GM19324 (cell line): Measurements from ENCODE around the gene PPP5C.
"Not testable (repeated sequence)": the region's sequence is repeated elsewhere in the genome, so short reads cannot be mapped to it uniquely, and the experiment has no call there.

Experiments used
- ATAC-seq: cut with Tn5 transposase; IDR thresholded peaks from one replicate; pipeline ENCODE4 v1.9.1; 2021; ENCODE audit warnings: mild to moderate bottlenecking, moderate library complexity; ENCODE audit not compliant: unreplicated experiment, low FRiP score

Gene PPP5C

GRCh38 chr19:46361915-46362314 is 15.0 kb downstream of the PPP5C start:
- ATAC-seq = no peak

DNA sequence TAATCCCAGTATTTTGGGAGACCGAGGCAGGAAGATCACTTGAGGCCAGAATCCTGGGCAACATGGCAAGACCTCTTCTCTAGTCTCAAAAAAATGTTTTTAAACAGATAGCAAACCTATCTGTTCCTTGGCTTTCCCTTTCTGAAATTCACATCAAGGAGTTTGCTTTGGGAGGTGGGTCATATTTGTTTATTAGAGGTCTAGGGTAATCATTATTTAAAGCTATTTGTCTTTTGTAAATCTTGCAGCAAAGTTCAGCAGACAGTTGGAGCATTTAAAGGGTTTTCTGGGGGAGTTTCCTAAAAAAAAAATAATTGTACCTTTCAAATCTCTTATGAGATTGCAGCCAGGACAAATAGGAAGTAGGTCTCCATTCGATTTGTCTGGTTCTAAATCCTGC is 17.5 kb downstream of the PPP5C start:
- no peak for ATAC-seq

DNA sequence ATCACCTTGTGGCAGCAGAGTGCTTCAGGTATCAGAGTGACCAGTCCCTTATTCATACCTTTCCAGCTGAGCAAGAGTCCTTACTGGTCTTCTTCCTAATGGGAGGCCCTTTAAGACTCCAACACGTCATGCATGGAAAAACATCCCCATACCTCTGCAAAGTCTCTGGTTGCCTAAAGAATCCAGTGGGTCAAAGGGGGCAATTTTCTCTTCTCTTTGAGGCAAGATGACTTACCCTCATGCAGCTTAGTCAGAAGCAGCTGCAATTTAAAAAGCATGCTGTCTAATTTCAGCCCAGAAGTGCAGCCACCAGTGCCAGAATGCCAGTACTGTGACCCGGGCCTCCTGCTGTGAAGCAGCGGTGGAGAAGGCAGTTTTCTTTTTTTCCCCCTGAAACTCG is 18.7 kb downstream of the PPP5C start:
- ATAC-seq = no peak

DNA sequence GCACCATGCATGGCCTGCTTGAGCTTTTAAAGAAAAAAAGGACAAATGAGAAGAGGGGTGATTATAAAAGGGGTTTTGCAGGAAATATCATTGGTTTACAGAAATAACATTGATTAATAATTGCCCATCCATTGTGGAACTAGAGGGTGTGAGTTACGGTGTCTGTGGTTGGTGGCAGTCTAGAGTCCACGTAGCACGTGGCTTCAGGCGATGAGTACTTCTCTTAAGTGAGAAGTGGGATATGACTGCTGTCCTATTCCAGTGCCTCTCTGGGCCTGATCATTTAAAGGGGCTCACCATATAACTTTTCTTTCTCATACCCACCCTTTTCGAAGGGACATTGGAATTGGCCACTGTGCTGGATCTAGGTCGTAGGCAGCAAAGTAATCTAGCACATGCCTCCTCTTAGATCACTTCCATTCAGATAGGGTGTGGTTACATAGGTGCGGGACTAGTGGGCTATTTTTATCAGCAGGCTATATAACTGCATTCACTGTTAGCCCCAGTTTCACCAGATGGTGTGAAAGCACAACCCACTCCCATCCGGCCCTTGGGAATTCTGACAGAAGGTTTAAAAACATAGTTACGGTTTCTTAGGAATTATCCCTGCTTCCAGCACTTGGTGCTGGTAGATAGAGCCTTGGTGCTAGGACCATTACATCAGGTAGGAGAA is 19.9 kb downstream of the PPP5C start:
- ATAC-seq = no peak

GRCh38 chr19:46367426-46367825 is 20.5 kb downstream of the PPP5C start:
- no peak for ATAC-seq

DNA sequence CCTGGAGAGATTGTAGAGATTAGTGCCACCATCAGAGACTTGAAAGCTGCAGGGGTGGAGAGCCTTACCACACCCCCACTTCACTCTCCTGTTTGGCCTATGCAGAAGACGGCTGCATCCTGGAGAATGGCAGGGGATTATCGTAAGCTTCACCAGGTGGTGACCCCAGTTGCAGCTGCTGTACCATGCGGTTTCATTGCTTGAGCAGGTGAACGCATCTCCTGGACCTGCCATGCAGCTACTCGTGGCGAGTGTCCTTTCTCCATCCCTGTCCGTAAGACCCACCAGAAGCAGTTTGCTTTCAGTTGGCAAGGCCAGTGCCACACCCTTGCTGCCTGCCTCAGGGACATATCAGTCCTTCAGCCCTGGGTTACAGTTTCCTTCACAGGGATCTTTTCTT is 21.2 kb downstream of the PPP5C start:
- no peak for ATAC-seq

DNA sequence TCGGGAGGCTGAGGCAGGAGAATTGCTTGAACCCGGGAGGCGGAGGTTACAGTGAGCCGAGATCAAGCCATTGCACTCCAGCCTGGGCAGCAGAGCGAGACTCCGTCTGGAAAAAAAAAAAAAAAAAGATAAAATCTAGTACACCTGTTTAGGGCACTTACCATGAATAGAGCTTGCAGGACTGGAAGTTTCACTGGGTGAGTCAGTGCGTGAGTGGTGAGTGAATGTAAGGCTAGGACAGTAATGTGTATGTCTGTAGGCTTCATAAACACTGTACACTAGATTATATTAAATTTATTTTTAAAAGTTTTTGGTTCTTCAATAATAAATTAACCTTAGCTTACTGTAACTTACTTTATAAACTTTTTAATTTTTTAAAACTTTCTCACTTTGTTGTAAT is 22.9 kb downstream of the PPP5C start:
- ATAC-seq = no peak

GRCh38 chr19:46371371-46371901 is 24.5 kb downstream of the PPP5C start:
- no peak for ATAC-seq

DNA sequence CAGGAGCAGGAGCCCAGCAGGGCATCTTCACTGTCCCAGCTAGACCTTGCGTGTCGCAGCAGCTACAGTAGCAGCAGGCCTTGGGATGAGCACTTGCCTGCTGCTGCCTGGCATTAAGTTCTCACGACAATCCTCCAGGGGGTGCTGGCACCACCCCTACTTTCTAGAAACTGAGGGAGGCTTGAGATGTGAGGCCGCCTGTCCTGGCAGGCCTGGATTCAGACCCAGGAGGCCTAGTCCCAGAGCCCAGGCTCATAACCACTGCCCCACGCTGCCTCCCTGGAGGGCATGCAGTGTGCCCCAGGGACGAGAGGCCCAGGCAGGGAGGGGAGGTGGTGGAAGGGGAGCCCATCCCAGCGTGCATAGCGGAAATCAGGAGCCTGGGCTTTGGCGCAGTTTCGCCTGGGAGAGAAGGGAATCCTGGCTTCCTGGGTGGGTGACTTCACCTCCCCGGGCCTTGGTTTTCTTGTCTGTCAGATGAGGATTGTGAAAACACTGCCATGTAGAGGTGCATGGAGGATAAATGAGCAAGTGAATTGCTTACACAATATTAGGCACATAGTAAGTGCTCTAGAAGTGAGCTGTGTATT is 26.1 kb downstream of the PPP5C start:
- ATAC-seq = no peak

GRCh38 chr19:46373491-46374359 is 26.8 kb downstream of the PPP5C start:
- ATAC-seq = no peak

DNA sequence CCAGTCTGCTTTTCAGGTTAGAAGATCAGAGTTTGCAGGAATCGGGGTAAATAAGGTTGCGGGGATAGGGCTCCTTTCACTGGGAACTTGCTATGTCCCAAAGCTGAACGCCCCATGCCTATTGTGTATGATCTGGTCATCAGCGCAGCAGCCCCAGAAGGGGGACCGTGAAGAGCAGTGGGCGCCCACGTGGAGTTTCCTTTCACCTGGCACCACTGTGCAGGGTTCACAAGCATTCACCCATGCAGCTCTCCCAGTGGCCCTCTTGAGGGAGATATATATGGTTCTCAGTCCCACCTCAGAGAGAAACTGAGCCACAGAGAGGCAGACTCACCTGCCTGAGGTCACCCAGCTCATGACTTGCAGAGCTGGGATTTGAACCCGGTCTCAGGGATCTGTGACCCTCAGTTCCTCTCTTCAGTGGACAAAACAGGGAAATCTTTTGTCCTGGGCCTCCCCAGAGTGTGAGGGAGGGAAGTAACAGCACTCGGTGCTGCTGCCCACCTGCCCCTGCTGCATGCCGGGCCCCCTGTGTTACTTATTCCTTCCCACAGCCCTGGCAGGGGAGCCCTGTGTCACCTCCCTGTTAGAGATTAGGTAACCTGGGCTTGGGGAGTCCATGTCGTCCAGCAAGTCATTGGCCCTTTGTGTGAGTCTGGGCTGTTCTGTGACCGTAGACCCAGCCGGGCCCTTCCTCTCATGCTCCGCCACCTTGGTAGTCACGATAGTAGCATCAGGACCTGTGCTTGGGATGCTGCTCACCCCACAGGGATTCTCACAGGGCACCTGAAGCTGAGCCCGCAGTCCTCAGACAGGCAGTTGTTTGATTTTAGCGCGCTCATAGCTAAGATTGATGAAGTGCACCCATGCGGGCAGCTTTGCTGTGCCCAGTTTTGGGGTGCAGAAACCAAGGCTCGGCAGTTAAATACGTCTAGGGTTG is 27.9 kb downstream of the PPP5C start:
- no peak for ATAC-seq

- not testable (repeated sequence) for ATAC-seq
These were observed 28.7 kb downstream of the PPP5C start for GRCh38 chr19:46375476-46376067.

- no peak for ATAC-seq
These were observed 29.6 kb downstream of the PPP5C start for GRCh38 chr19:46376241-46377153.

DNA sequence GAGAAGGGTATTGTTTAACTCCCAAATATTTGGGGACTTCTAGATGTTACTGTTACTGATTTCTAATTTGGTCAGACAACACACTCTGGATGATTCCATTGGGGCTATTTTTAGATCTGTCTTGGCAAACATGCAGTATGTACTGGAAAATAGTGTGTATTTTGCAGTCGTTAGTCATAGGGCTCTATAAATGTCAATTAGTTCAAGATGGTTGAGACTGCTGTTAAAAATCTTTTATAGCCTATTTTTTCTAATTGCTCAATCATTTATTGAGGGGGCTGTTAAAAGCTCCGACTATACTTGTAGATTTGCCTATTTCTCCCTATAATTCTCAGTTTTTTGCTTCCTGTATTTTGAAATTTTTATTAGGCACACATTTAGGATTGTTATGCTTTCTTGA is 31.4 kb downstream of the PPP5C start:
- no peak for ATAC-seq

DNA sequence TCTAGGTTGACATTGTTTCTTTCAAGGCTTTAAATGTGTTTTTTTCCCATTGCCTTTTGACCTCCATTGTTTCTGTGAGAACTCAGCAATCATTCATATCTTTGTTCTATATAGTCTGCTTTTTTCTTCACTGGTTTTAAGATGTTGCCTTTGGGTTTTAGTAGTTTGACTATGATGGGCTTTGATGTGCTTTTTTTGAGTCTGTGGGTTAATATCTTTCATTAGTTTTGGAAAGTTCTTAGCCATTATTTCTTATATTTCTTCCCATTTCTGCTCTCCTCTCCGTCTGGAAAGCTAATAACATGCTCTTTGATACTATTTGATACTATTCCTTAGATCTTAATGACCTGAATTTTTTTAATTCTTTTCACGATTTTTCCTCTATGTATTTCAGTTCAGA is 33.8 kb downstream of the PPP5C start:
- ATAC-seq = no peak

DNA sequence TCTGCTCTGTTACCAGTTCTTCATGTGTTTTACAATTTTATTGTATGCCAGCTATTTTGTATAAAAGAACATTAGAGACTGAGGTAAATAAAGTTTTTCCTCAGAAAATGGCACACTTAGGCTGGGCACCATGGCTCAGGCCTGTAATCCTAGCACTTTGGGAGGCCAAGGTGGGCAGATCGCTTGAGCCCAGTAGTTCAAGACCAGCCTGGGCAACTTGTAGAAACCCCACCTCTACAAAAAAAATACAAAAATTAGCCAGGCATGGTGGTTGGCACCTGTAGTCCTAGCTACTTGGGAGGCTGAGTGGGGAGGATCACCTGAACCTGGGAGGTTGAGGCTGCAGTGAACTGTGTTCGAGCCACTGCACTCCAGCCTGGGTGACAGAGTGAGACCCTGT is 34.5 kb downstream of the PPP5C start:
- no peak for ATAC-seq

DNA sequence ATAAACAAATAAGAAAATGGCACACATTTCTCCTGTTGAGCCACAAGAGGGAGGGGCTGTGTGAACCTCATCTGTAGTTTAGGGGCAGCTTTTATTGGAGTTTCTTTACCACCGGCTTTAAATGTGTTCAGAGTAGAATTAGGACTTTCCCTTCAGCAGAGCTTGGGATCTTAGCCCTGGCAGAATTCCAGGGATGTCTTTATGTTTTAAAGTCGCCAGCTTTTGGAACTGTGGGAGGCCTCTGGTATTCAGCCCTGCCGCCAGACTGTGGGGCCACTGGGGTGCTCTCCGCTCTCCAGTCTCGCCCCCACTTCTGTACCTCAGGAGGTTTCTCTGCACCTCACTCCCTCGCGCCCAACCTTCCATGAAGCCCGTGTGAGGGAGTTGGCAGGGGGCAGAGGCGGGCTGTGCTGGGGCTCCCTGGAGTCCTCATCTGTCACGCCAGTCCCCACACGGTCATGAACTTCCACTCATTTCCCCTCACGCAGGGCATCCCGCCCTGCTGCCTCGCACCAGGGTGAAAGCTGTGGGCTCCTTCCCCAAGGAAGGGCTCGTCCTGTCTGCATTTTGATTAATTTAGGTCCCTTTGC is 35.0 kb downstream of the PPP5C start:
- ATAC-seq = no peak

DNA sequence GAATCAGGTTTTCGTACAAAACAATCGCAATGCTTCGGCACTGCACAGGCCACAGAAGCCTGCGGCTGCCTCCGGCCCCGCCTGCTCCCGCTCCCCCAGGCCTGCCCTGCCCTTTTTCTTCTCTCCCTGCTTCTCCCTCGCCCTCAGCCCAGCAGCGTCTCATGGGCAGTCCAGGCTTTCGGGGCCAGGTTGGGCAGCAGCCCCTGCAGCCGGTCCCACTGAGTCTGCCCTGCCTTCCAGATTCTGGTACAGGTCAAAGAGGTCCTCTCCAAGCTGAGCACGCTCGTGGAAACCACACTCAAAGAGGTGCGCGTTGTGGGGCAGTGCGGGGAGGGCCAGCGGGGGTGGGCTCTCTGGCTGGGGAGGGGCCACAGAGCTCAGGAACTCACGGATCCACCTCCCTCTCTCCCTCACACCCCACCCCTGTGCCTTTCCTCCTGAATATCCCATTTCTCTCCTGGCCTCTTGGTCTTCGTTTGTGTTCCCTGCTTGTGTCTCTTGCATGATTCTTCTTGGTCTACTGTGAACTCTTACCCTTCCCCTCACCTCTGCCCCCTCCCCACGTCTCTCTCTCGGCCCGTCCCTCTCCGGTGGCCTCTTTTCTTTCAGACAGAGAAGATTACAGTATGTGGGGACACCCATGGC is 36.4 kb downstream of the PPP5C start:
- no peak for ATAC-seq
